H1 (cell line): Measurements from ENCODE around the gene CCDC92B. TPM values are rescaled to one million over a fixed set of nuclear protein-coding genes. Genes with fewer than 3 reads are reported as not detected.
A peak's percentile ranks its signal among the peaks of the same experiment; 100 is the strongest.

Source experiments
- CTCF ChIP-seq, 3 experiments: IDR thresholded peaks; 1 replicate in 2 of 3; 2 replicates in 1 of 3; pipeline versions ENCODE4 v1.5.1 to v1.6.1; 2011; ENCODE audit warnings: low read length in 3 of 3, mild to moderate bottlenecking in 3 of 3, inconsistent platforms in 2 of 3, low read depth in 1 of 3, moderate library complexity in 1 of 3; ENCODE audit not compliant: insufficient read depth in 1 of 3; ENCODE audit errors: control extremely low read depth in 1 of 3
- SIN3A ChIP-seq, 2 experiments: IDR thresholded peaks in 1 of 2; conservative IDR thresholded peaks in 1 of 2; 2 replicates each; pipeline ENCODE4 v1.6.1; 2011 to 2012; ENCODE audit warnings: low read length in 2 of 2, improper control_type of control experiment in 1 of 2, low read depth in 1 of 2, mild to moderate bottlenecking in 1 of 2
- polyA plus RNA-seq, 7 experiments: library from polyadenylated mRNA; depleted of rRNA in 3 of 7; stranded (reverse) in 5 of 7; unstranded in 2 of 7; fragments of >200 nt in 5 of 7; fragments of 200-250 nt in 2 of 7; gene quantifications; 1 replicate in 5 of 7; 2 replicates in 1 of 7; 4 replicates in 1 of 7; pipeline versions ENCODE4 v1.2.1 to v1.2.3, GENCODE V29; 2011 to 2013; ENCODE audit warnings: missing spikeins in 2 of 7, mixed read lengths in 2 of 7
- total RNA-seq: library from RNA; stranded (reverse); fragmentation: NEBNext Ultra II Directional; extraction: Animal tissue kit (Norgen Biotek cat#: 25700); gene quantifications from 2 replicates; pipeline ENCODE4 v1.2.1, GENCODE V29; 2021

Gene CCDC92B
- total and polyA plus RNA-seq, 2 of the 8 experiments (the other 6 are each of a cell fraction or from before 2014, with no cell fraction given) = 5.5 to 12.1 TPM

GRCh38 chr17:2776589-2777241, 27.3 kb upstream of the CCDC92B start (continued):
- no peak for TF ChIP-seq CTCF (IDR thresholded peaks at IDR 0.05; ENCODE audit: control extremely low read depth in 1 of 3, insufficient read depth in 1 of 3, low read depth in 1 of 3, low read length in 3 of 3)
- 0 out of 4 replicates have a peak, but pooled peaks of 1 of the 2 experiments have one; percentile 19 for TF ChIP-seq SIN3A (conservative IDR thresholded peaks at IDR 0.05 in 1 of 2, IDR thresholded peaks at IDR 0.05 in 1 of 2; ENCODE audit: low read depth in 1 of 2, low read length in 2 of 2)
